Measurements from ENCODE around the gene ACVR1C. TPM values are rescaled to one million over a fixed set of nuclear protein-coding genes. Genes with fewer than 3 reads are reported as not detected.

The ACVR1C gene
- total RNA-seq, 1 experiment from 2014 or later: 1.2 TPM

DNA sequence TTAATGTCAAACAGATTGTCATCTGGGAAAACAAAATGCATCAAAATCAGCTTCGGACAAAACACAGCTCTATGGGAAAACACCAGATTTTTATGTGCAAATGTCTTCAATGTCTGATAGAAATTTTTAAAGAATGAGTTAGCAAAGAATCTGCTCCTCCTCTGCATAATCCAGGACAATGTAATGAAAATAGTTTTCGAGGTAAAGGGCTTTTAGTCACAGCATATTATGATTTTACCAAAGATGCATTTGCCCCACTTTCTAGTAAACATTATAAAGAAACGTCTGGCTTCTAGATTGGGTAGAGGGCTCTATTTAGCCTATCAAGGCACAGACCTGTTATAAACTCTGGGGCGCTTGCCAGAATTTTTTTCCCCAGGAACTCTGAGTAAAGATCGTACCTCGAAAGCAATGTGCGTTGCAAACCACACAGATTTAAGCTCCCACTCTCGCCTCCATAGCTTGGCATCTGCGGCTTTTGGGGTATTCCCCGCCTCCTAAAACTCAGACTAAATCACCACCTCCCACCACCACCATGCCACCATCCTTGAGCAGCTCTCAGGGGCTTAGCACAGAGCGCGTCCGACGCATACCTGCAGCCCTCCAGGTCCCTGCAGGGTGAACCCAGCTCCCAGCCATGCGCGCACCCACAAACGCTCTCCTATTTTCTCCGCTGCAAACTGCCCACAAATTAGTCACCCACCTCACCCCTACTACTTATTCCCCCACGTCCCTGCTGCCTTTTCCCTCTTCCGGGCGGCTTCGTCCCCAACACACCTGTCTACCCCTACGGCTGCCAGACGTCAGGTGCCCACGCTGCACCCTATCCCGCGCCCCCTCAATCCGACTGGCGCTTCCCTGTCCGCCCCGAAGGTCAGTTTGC is 829 bp downstream of the ACVR1C start:
- Histone ChIP-seq H3K9me3 (ENCODE audit: control insufficient read depth in 1 of 2, insufficient read depth in 1 of 2, low read depth in 1 of 2, low read length in 2 of 2) (no peaks in the 10 kb centered on the region), H4K20me1 (ENCODE audit: insufficient read depth) (no peaks in the 10 kb centered on the region), H3K4me1 (ENCODE audit: control insufficient read depth in 1 of 2, insufficient read depth in 2 of 2, low read length in 2 of 2) (peaks cover 0 to 14% of the 10 kb centered on the region in 2 experiments; a peak in 2 of 4 replicates), H3K9ac (ENCODE audit: low read length) (peak overlapping the region; percentile 50), H3K4me2 (ENCODE audit: low read length) (peak overlapping the region; percentile 100), H3K4me3 (replicated peaks in 1 of 2; ENCODE audit: low read depth in 1 of 2, low read length in 2 of 2) (peak overlapping the region; percentile 54 to 74), H3K9me2 (ENCODE audit: insufficient read depth) (no peaks in the 10 kb centered on the region), H3K27ac (ENCODE audit: low read depth, low read length) (no peak overlapping the region), H3K79me2 (ENCODE audit: insufficient read depth, low read length) (no peaks in the 10 kb centered on the region), H3K36me3 (ENCODE audit: control insufficient read depth in 1 of 2, insufficient read depth in 2 of 2, low read length in 2 of 2) (no peaks in the 10 kb centered on the region), H2AFZ (ENCODE audit: low read depth, low read length, poor library complexity, severe bottlenecking) (peak overlapping the region; percentile 88), H3K27me3 (ENCODE audit: insufficient read depth, low read length) (no peaks in the 10 kb centered on the region)
- BruUV-seq (replicated peaks): no TSS peak
- DNase-seq (ENCODE audit: low read depth, low spot score): no peak
- ChIA-PET CTCF (interaction anchor here (0.7 to 2.0 kb wide), 8 partner anchors 10 to 381 kb away, joined by 3 to 9 read pairs (median 4); no protein-coding TSS in a partner anchor), POLR2A (no interaction called here), RAD21 (ENCODE audit: low non-redundant PET in 1 of 2, low total read pairs in 2 of 2, uncharacterized antibody in 2 of 2, unreplicated experiment in 2 of 2) (no interaction called here)
- intact Hi-C loops (cut with micrococcal nuclease): no loop called here
- peak; percentile 29 for ATAC-seq
- no peak for TF ChIP-seq EZH2 (IDR thresholded peaks at IDR 0.05)
- TF ChIP-seq JUND (IDR thresholded peaks at IDR 0.05): no peak
- no peak for TF ChIP-seq FOSL1 (IDR thresholded peaks at IDR 0.05; ENCODE audit: low read depth)
- TF ChIP-seq, protein P1, sequence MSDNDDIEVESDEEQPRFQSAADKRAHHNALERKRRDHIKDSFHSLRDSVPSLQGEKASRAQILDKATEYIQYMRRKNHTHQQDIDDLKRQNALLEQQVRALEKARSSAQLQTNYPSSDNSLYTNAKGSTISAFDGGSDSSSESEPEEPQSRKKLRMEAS (IDR thresholded peaks at IDR 0.05): no peak
- no peak for TF ChIP-seq YY1 (IDR thresholded peaks at IDR 0.05; ENCODE audit: extremely low read depth, insufficient replicate concordance, low read depth, low read length)
- no peak for TF ChIP-seq ZFX (IDR thresholded peaks at IDR 0.05)
- no peak for TF ChIP-seq TCF7L2 (IDR thresholded peaks at IDR 0.05; ENCODE audit: borderline replicate concordance, extremely low read depth, insufficient read depth, insufficient read length)
- no peak for TF ChIP-seq ELF1 (IDR thresholded peaks at IDR 0.05; ENCODE audit: borderline replicate concordance, low read depth)
- TF ChIP-seq, protein P2, sequence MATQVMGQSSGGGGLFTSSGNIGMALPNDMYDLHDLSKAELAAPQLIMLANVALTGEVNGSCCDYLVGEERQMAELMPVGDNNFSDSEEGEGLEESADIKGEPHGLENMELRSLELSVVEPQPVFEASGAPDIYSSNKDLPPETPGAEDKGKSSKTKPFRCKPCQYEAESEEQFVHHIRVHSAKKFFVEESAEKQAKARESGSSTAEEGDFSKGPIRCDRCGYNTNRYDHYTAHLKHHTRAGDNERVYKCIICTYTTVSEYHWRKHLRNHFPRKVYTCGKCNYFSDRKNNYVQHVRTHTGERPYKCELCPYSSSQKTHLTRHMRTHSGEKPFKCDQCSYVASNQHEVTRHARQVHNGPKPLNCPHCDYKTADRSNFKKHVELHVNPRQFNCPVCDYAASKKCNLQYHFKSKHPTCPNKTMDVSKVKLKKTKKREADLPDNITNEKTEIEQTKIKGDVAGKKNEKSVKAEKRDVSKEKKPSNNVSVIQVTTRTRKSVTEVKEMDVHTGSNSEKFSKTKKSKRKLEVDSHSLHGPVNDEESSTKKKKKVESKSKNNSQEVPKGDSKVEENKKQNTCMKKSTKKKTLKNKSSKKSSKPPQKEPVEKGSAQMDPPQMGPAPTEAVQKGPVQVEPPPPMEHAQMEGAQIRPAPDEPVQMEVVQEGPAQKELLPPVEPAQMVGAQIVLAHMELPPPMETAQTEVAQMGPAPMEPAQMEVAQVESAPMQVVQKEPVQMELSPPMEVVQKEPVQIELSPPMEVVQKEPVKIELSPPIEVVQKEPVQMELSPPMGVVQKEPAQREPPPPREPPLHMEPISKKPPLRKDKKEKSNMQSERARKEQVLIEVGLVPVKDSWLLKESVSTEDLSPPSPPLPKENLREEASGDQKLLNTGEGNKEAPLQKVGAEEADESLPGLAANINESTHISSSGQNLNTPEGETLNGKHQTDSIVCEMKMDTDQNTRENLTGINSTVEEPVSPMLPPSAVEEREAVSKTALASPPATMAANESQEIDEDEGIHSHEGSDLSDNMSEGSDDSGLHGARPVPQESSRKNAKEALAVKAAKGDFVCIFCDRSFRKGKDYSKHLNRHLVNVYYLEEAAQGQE (IDR thresholded peaks at IDR 0.05; ENCODE audit: low read depth): no peak
- TF ChIP-seq, protein P3, sequence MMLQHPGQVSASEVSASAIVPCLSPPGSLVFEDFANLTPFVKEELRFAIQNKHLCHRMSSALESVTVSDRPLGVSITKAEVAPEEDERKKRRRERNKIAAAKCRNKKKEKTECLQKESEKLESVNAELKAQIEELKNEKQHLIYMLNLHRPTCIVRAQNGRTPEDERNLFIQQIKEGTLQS (IDR thresholded peaks at IDR 0.05): no peak
- TF ChIP-seq CBX3 (IDR thresholded peaks at IDR 0.05; ENCODE audit: low read depth): no peak
- TF ChIP-seq ZNF274 (IDR thresholded peaks at IDR 0.05; ENCODE audit: low read depth, low read length): no peak
- TF ChIP-seq, protein P4, sequence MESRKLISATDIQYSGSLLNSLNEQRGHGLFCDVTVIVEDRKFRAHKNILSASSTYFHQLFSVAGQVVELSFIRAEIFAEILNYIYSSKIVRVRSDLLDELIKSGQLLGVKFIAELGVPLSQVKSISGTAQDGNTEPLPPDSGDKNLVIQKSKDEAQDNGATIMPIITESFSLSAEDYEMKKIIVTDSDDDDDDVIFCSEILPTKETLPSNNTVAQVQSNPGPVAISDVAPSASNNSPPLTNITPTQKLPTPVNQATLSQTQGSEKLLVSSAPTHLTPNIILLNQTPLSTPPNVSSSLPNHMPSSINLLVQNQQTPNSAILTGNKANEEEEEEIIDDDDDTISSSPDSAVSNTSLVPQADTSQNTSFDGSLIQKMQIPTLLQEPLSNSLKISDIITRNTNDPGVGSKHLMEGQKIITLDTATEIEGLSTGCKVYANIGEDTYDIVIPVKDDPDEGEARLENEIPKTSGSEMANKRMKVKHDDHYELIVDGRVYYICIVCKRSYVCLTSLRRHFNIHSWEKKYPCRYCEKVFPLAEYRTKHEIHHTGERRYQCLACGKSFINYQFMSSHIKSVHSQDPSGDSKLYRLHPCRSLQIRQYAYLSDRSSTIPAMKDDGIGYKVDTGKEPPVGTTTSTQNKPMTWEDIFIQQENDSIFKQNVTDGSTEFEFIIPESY (IDR thresholded peaks at IDR 0.05; ENCODE audit: extremely low read depth, insufficient replicate concordance, low read length): no peak
- no peak for TF ChIP-seq EGR1 (IDR thresholded peaks at IDR 0.05; ENCODE audit: low read depth)
